DOHH2 (cell line): ENCODE measurements around the gene CLIC3.

ENCODE experiments used
- H3F3A ChIP-seq: fragments of 200-600 bp; sonication (generic), shearing (Covaris generic); 2 replicates; pipeline ENCODE4 v1.6.0; 2016; ENCODE audit warnings: antibody characterized with exemption, mild to moderate bottlenecking; ENCODE audit not compliant: control insufficient read depth, insufficient read depth
- H3K27ac ChIP-seq: fragments of 200-600 bp; sonication (generic); 2 replicates; pipeline ENCODE4 v1.5.1; 2014; ENCODE audit warnings: low read depth, mild to moderate bottlenecking, low read length, moderate library complexity
- H3K27me3 ChIP-seq: fragments of 200-600 bp; sonication (generic); 2 replicates; pipeline ENCODE4 v1.6.1; 2014; ENCODE audit warnings: mild to moderate bottlenecking, low read length, mixed read lengths; ENCODE audit not compliant: control insufficient read depth
- H3K36me3 ChIP-seq: fragments of 200-600 bp; sonication (generic); 2 replicates; pipeline ENCODE4 v1.6.1; 2014; ENCODE audit warnings: mild to moderate bottlenecking, low read length, moderate library complexity, mixed read lengths; ENCODE audit not compliant: control insufficient read depth
- H3K4me1 ChIP-seq: fragments of 200-600 bp; sonication (generic); 2 replicates; pipeline ENCODE4 v1.6.1; 2014; ENCODE audit warnings: mild to moderate bottlenecking, low read length, mixed read lengths; ENCODE audit not compliant: control insufficient read depth
- H3K4me2 ChIP-seq: fragments of 200-600 bp; sonication (generic); 2 replicates; pipeline ENCODE4 v1.6.0; 2014; ENCODE audit warnings: mild to moderate bottlenecking, low read length, moderate library complexity
- H3K4me3 ChIP-seq: fragments of 200-600 bp; sonication (generic); 2 replicates; pipeline ENCODE4 v1.5.1; 2014; ENCODE audit warnings: mild to moderate bottlenecking, low read length, mixed read lengths
- H3K79me2 ChIP-seq: fragments of 200-600 bp; sonication (generic); 2 replicates; pipeline ENCODE4 v1.6.1; 2014; ENCODE audit warnings: mild to moderate bottlenecking, low read length, mixed read lengths; ENCODE audit not compliant: control insufficient read depth
- H3K9me2 ChIP-seq: fragments of 200-600 bp; sonication (generic); replicated peaks from 2 replicates; pipeline ENCODE4 v1.6.1; 2014; ENCODE audit warnings: mild to moderate bottlenecking, low read length, mixed read lengths; ENCODE audit not compliant: control insufficient read depth
- H3K9me3 ChIP-seq: fragments of 200-600 bp; sonication (generic); 2 replicates; pipeline ENCODE4 v1.6.1; 2014; ENCODE audit warnings: antibody characterized with exemption, low read length, mixed read lengths; ENCODE audit not compliant: control insufficient read depth, insufficient read depth
- H4K20me1 ChIP-seq: fragments of 200-600 bp; sonication (generic); 2 replicates; pipeline ENCODE4 v1.6.0; 2014; ENCODE audit warnings: low read depth, mild to moderate bottlenecking, antibody characterized with exemption, low read length, moderate library complexity; ENCODE audit not compliant: control insufficient read depth, insufficient read depth
- EZH2phosphoT487 ChIP-seq: fragments of 200-600 bp; sonication (generic); IDR thresholded peaks from 2 replicates; pipeline ENCODE4 v1.6.1; 2017; ENCODE audit warnings: borderline replicate concordance, mild to moderate bottlenecking, antibody characterized with exemption, low read length, moderate library complexity, mixed read lengths
- TF ChIP-seq, protein P1 (sequence below): fragments of 200-600 bp; sonication (generic); IDR thresholded peaks from one replicate; pipeline ENCODE4 v1.5.1; 2014; ENCODE audit warnings: antibody characterized with exemption, mild to moderate bottlenecking, low read depth, low read length; ENCODE audit not compliant: poor library complexity, severe bottlenecking

CLIC3 gene

DNA sequence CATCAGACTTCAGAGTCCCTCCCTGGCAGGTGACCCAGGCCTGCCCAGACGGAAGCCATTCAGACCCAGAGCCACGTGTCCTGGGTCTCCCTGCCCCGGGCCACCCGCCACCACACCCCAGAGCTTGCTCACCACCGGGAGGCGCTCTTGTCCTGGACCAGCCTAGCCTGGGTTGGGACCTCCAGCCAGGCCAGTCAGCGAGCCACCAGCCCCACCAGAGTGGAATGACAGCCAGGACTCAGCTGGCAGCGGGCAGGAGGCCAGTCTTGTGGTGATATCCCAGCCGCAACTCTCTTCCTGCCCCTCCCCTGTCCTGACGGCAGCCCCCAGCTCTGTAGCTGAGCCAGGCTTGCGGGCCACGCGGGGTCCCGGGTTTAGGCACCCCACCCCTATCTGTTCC is 20.7 kb downstream of the CLIC3 start:
- H3K9me3 ChIP-seq: no peaks in the 10 kb centered on the region
- no peaks in the 10 kb centered on the region for H4K20me1 ChIP-seq
- H3K27me3 ChIP-seq: no peaks in the 10 kb centered on the region
- no peak overlapping the region for H3K27ac ChIP-seq
- no peaks in the 10 kb centered on the region for H3K36me3 ChIP-seq
- no peaks in the 10 kb centered on the region; the same call in 1 of the 2 replicates for H3K4me1 ChIP-seq
- no peaks in the 10 kb centered on the region for H3K9me2 ChIP-seq
- no peak overlapping the region for H3K4me2 ChIP-seq
- H3K79me2 ChIP-seq: no peaks in the 10 kb centered on the region
- no peaks in the 10 kb centered on the region for H3F3A ChIP-seq
- no peak overlapping the region for H3K4me3 ChIP-seq
- no peak for TF ChIP-seq EZH2phosphoT487
- TF ChIP-seq, protein P1, sequence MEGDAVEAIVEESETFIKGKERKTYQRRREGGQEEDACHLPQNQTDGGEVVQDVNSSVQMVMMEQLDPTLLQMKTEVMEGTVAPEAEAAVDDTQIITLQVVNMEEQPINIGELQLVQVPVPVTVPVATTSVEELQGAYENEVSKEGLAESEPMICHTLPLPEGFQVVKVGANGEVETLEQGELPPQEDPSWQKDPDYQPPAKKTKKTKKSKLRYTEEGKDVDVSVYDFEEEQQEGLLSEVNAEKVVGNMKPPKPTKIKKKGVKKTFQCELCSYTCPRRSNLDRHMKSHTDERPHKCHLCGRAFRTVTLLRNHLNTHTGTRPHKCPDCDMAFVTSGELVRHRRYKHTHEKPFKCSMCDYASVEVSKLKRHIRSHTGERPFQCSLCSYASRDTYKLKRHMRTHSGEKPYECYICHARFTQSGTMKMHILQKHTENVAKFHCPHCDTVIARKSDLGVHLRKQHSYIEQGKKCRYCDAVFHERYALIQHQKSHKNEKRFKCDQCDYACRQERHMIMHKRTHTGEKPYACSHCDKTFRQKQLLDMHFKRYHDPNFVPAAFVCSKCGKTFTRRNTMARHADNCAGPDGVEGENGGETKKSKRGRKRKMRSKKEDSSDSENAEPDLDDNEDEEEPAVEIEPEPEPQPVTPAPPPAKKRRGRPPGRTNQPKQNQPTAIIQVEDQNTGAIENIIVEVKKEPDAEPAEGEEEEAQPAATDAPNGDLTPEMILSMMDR: peak; percentile 58

DNA sequence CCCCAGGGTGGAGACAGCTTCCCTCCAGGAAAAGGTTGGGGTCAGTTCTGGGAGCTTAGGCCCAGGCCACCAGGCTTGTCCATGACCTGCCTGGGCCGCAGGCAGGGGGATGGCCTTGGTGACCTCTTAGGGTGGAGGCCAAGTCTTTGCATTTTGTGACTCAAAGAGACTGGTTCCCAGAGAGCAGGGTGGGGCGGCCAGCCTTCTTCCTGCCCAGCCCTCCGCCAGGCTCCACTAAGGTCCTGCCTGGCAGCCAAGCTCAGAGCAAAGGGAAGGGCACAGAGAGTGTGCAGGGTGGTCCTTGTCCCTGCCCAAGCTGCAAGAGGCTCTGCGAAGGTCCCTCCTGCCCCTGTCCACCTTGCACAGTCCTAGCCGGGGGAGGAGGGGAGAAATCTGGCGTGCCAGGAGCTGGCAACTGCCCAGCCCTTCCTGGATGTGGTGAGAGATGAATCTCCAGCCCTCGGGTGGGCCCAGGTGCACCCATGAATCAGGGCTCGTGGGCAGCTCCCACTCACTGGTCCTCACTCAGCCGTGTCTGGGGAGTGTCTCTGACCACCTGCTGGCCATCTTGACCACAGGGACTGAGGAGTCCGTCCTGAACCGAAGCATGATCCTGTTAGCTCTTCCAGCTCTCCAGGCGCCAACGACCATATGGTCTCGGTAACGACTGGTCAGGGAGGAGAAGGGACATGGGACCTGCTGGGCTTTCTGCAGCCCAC is 21.4 kb downstream of the CLIC3 start:
- Histone ChIP-seq H3K27ac (no peak overlapping the region), H3K4me2 (no peak overlapping the region), H3K27me3 (no peaks in the 10 kb centered on the region), H3F3A (no peaks in the 10 kb centered on the region), H4K20me1 (no peaks in the 10 kb centered on the region), H3K4me3 (no peak overlapping the region), H3K79me2 (no peaks in the 10 kb centered on the region), H3K9me3 (no peaks in the 10 kb centered on the region), H3K36me3 (no peaks in the 10 kb centered on the region), H3K9me2 (no peaks in the 10 kb centered on the region), H3K4me1 (no peaks in the 10 kb centered on the region; the same call in 1 of the 2 replicates)
- TF ChIP-seq, protein P1: no peak
- no peak for TF ChIP-seq EZH2phosphoT487

DNA sequence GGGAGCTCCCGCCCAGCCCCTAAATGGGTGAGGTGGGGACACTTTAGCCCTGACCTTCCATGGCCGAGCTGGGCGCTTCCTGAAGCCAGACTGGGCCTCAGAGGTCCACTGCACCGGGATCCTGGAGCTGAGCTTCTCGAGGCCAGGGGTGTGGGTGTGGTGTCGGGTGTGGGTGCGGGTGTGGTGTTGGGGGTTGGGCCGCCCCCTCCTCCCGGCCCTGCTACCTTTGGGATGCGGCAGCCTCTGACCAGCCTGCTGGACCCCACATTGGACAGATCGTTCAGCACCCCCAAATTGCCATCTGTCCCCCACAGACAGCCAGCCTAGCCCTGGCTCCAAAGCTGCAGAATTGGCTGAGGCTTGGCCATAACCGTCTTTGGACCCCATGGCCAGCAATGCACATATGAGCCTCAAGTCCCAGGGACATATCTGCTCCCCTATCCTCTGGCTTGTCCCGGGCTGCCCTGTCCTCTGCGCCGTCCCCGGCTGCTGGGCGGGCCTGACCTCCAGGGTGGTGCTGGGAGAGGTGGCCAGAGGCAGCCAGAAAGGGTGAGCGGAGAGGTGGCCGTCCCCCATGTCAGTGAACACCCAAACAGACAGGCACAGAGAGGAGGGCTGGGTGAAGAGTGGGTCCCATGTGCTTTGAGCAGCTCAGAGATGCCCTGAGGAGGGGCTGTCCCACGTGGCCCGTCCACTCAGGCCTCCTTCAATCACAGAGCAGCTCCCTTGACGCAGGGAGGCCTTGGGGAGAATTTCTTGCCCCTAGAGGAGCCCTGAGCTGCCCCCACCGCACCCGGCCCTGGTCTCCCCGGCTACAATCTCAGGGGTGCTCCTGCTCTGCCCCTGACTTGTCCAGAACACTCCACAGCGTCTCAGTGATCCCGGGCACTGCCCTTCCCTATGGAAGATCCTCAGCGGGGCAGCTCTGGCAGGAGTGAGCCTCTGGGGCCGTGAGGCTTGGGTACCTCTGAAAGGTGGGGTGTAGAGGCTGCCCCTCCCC is 22.4 kb downstream of the CLIC3 start:
- no peaks in the 10 kb centered on the region for H3K9me2 ChIP-seq
- H3K4me1 ChIP-seq: no peaks in the 10 kb centered on the region; the same call in 1 of the 2 replicates
- no peaks in the 10 kb centered on the region for H3K79me2 ChIP-seq
- no peaks in the 10 kb centered on the region for H4K20me1 ChIP-seq
- H3K9me3 ChIP-seq: no peaks in the 10 kb centered on the region
- H3K36me3 ChIP-seq: no peaks in the 10 kb centered on the region
- H3F3A ChIP-seq: no peaks in the 10 kb centered on the region
- no peak overlapping the region for H3K27ac ChIP-seq
- no peaks in the 10 kb centered on the region for H3K27me3 ChIP-seq
- H3K4me3 ChIP-seq: no peak overlapping the region
- TF ChIP-seq EZH2phosphoT487: no peak
- TF ChIP-seq, protein P1: no peak
- H3K4me2 ChIP-seq: no peak overlapping the region
